ENCODE data around the gene HSD17B13. TPM values are rescaled to one million over a fixed set of nuclear protein-coding genes. Genes with fewer than 3 reads are reported as not detected.
"Not testable (repeated sequence)": the region's sequence is repeated elsewhere in the genome, so short reads cannot be mapped to it uniquely, and the experiment has no call there.

The HSD17B13 gene
- total RNA-seq, 4 donors from 2014 or later, result 1.2 to 1.7 TPM; not detected in 2

DNA sequence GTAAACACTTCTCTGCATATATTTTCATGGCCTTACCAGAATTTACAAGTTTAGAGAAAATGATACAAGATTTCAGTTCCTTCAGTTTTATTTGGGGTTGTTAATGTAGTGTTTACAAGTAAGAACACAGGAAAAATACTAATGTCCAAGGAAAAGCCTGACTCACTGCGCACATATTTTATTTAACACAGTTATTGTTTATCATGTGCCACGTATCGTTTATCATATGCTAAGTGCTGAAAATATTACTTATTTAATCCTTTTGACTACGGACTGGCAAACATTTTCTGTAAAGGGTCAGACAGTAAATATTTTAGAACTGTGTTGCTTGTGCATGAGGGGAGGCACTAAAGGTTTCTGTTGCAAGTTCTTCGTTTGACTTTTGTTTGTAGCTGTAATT is 794 bp downstream of the HSD17B13 start:
- H3K27ac ChIP-seq, result no peak overlapping the region
- TF ChIP-seq POLR2A (IDR thresholded peaks at IDR 0.05) (no peak), EP300 (IDR thresholded peaks at IDR 0.05) (no peak)
- TF ChIP-seq, protein P1, sequence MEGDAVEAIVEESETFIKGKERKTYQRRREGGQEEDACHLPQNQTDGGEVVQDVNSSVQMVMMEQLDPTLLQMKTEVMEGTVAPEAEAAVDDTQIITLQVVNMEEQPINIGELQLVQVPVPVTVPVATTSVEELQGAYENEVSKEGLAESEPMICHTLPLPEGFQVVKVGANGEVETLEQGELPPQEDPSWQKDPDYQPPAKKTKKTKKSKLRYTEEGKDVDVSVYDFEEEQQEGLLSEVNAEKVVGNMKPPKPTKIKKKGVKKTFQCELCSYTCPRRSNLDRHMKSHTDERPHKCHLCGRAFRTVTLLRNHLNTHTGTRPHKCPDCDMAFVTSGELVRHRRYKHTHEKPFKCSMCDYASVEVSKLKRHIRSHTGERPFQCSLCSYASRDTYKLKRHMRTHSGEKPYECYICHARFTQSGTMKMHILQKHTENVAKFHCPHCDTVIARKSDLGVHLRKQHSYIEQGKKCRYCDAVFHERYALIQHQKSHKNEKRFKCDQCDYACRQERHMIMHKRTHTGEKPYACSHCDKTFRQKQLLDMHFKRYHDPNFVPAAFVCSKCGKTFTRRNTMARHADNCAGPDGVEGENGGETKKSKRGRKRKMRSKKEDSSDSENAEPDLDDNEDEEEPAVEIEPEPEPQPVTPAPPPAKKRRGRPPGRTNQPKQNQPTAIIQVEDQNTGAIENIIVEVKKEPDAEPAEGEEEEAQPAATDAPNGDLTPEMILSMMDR (IDR thresholded peaks at IDR 0.05), result no peak
- WGBS, 2 donors, result 72 to 80% methylated on average over 5 of the region's 5 CpGs
- no peaks in the 10 kb centered on the region for H3K4me1 ChIP-seq
- no peak for DNase-seq (ENCODE audit: low spot score in 2 of 2)
- H3K4me3 ChIP-seq, result no peak overlapping the region
- no peaks in the 10 kb centered on the region for H3K9me3 ChIP-seq
- H3K36me3 ChIP-seq, result no peaks in the 10 kb centered on the region
- no peaks in the 10 kb centered on the region for H3K27me3 ChIP-seq

- TF ChIP-seq EP300 (IDR thresholded peaks at IDR 0.05) (no peak), POLR2A (IDR thresholded peaks at IDR 0.05) (no peak)
- TF ChIP-seq, protein P1 (IDR thresholded peaks at IDR 0.05), result no peak
- DNase-seq (ENCODE audit: low spot score in 2 of 2), result no peak
- Histone ChIP-seq H3K4me3 (no peak overlapping the region), H3K4me1 (peaks cover 0 to 12% (median 5%) of the 10 kb centered on the region in 4 donors), H3K36me3 (no peaks in the 10 kb centered on the region), H3K27ac (no peak overlapping the region), H3K27me3 (no peaks in the 10 kb centered on the region), H3K9me3 (no peaks in the 10 kb centered on the region)
- WGBS, 2 donors, result 95 to 100% methylated on average over 1 of the region's 1 CpG
Measured at GRCh38 chr4:87317527-87317926, 5.2 kb downstream of the HSD17B13 start.

GRCh38 chr4:87316961-87317360 is 5.7 kb downstream of the HSD17B13 start:
- Histone ChIP-seq H3K9me3 (no peaks in the 10 kb centered on the region), H3K4me3 (no peak overlapping the region)

DNA sequence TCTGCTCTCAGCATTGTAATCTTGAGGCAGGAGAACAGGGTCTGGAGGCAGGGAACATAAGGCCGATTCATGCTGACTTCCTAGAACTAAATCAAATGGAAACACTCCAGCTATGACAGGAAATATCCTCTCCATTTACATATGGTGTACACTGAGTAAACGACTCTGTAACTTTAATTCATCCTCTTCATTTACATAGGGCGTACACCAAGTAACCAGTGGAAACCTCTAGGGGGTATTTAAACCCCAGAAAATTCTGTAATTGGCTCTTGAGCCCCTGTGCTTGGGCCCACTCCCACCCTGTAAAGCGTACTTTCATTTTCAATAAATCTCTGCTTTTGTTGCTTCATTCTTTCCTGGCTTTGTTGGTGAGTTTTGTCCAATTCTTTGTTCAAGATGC is 7.7 kb downstream of the HSD17B13 start:
- peaks cover 0 to 12% (median 5%) of the 10 kb centered on the region in 4 donors for H3K4me1 ChIP-seq
- not testable (repeated sequence) for H3K36me3 ChIP-seq; H3K4me3 ChIP-seq; H3K9me3 ChIP-seq; DNase-seq (ENCODE audit: low spot score in 2 of 2); H3K27me3 ChIP-seq
- 28 to 32% methylated on average over 4 of the region's 4 CpGs for WGBS, 2 donors
- H3K27ac ChIP-seq, result peak overlapping the region in 3 of 4 donors; percentile 7 to 84 (median 52)

More at GRCh38 chr4:87316961-87317360, 5.7 kb downstream of the HSD17B13 start:
- no peak for DNase-seq (ENCODE audit: low spot score in 2 of 2)
- 92 to 96% methylated on average over 3 of the region's 3 CpGs for WGBS, 2 donors
- no peak for TF ChIP-seq POLR2A (IDR thresholded peaks at IDR 0.05)
- TF ChIP-seq, protein P1 (IDR thresholded peaks at IDR 0.05), result no peak
- no peak for TF ChIP-seq EP300 (IDR thresholded peaks at IDR 0.05)
- H3K27ac ChIP-seq, result no peak overlapping the region
- no peaks in the 10 kb centered on the region for H3K27me3 ChIP-seq
- H3K36me3 ChIP-seq, result no peaks in the 10 kb centered on the region
- peaks cover 0 to 12% (median 5%) of the 10 kb centered on the region in 4 donors for H3K4me1 ChIP-seq

- WGBS, 2 donors, result 44 to 50% methylated on average over 3 of the region's 3 CpGs
- peak overlapping the region in 3 of 4 donors; percentile 21 to 84 (median 52) for H3K27ac ChIP-seq
- H3K36me3 ChIP-seq, result peaks cover 0 to 4% (median 0%) of the 10 kb centered on the region in 3 donors
- no peak for DNase-seq (ENCODE audit: low spot score in 2 of 2)
- no peak overlapping the region for H3K4me3 ChIP-seq
- H3K27me3 ChIP-seq, result no peaks in the 10 kb centered on the region
- H3K9me3 ChIP-seq, result no peaks in the 10 kb centered on the region
- TF ChIP-seq, protein P1 (IDR thresholded peaks at IDR 0.05), result no peak
- no peak for TF ChIP-seq POLR2A (IDR thresholded peaks at IDR 0.05)
- no peak for TF ChIP-seq EP300 (IDR thresholded peaks at IDR 0.05)
- H3K4me1 ChIP-seq, result peaks cover 0 to 12% (median 5%) of the 10 kb centered on the region in 4 donors
Measured at GRCh38 chr4:87313756-87314155, 8.9 kb downstream of the HSD17B13 start.

GRCh38 chr4:87311684-87312083 is 11.0 kb downstream of the HSD17B13 start:
- H3K27me3 ChIP-seq, result no peaks in the 10 kb centered on the region
- no peaks in the 10 kb centered on the region for H3K9me3 ChIP-seq
- peaks cover 0 to 4% (median 0%) of the 10 kb centered on the region in 3 donors for H3K36me3 ChIP-seq
- TF ChIP-seq POLR2A (IDR thresholded peaks at IDR 0.05) (no peak), EP300 (IDR thresholded peaks at IDR 0.05) (no peak)
- TF ChIP-seq, protein P1 (IDR thresholded peaks at IDR 0.05), result no peak
- whole genome bisulfite sequencing, 2 donors, result 91 to 99% methylated on average over 3 of the region's 3 CpGs
- peaks cover 0 to 12% (median 5%) of the 10 kb centered on the region in 4 donors for H3K4me1 ChIP-seq
- no peak overlapping the region for H3K27ac ChIP-seq
- DNase-seq (ENCODE audit: low spot score in 2 of 2), result no peak
- no peak overlapping the region for H3K4me3 ChIP-seq

Data from tibial nerve (tissue), 4 donors.